Measurements from ENCODE around the gene IFT81. TPM values are rescaled to one million over a fixed set of nuclear protein-coding genes. Genes with fewer than 3 reads are reported as not detected.

The IFT81 gene
- total and polyA plus RNA-seq, 2 donors (not counting 3 experiments of a cell fraction or from before 2014, with no cell fraction given), result 2.4 to 9.8 TPM

GRCh38 chr12:110243227-110243626 lies 119.1 kb downstream of the IFT81 start:
- Histone ChIP-seq H3K4me3 (replicated peaks in 1 of 3; ENCODE audit: insufficient read depth in 1 of 3, low read depth in 1 of 3, low read length in 3 of 3) (no peak overlapping the region), H3K36me3 (ENCODE audit: control insufficient read depth in 2 of 2, extremely low read depth in 1 of 2, insufficient read depth in 2 of 2, low read length in 2 of 2) (no peaks in the 10 kb centered on the region), H3K4me1 (ENCODE audit: control insufficient read depth, extremely low read depth, insufficient read depth, low read length) (no peaks in the 10 kb centered on the region), H3K9me3 (replicated peaks; ENCODE audit: control insufficient read depth, insufficient read depth, low read length) (no peaks in the 10 kb centered on the region), H3K27ac (ENCODE audit: insufficient read depth, low read depth, low read length) (no peak overlapping the region), H2AFZ (ENCODE audit: low read depth, low read length) (no peak overlapping the region), H3K27me3 (ENCODE audit: control insufficient read depth in 2 of 2, insufficient read depth in 2 of 2, low read length in 2 of 2) (no peaks in the 10 kb centered on the region), H3K9ac (replicated peaks; ENCODE audit: extremely low read depth, insufficient read depth, low read length) (no peak overlapping the region), H3K79me2 (ENCODE audit: control insufficient read depth, insufficient read depth, low read length) (no peaks in the 10 kb centered on the region), H3K9me1 (replicated peaks; ENCODE audit: control insufficient read depth, extremely low read depth, insufficient read depth, low read length) (no peaks in the 10 kb centered on the region), H3K4me2 (ENCODE audit: insufficient read depth, low read length) (no peak overlapping the region), H4K20me1 (replicated peaks; ENCODE audit: control insufficient read depth, extremely low read depth, insufficient read depth, low read length) (no peaks in the 10 kb centered on the region)
- FAIRE-seq (no peak), DNase-seq (ENCODE audit: low read depth, low spot score) (no peak)
- no peak for TF ChIP-seq CTCF (IDR thresholded peaks at IDR 0.05; ENCODE audit: extremely low read depth in 1 of 2, insufficient read depth in 1 of 2, low read depth in 1 of 2, low read length in 2 of 2)
- TF ChIP-seq FOS (IDR thresholded peaks at IDR 0.05; ENCODE audit: borderline replicate concordance, insufficient read depth, low read length), result no peak
- no peak for TF ChIP-seq POLR2AphosphoS5 (IDR thresholded peaks at IDR 0.05; ENCODE audit: insufficient read depth, low read depth, low read length)
- no peak for TF ChIP-seq MAX (IDR thresholded peaks at IDR 0.05; ENCODE audit: insufficient read depth, insufficient read length)
- TF ChIP-seq JUN (IDR thresholded peaks at IDR 0.05; ENCODE audit: borderline replicate concordance, insufficient read depth, insufficient read length, low read depth), result no peak
- no peak for TF ChIP-seq GATA2 (IDR thresholded peaks at IDR 0.05; ENCODE audit: insufficient read depth, insufficient read length, low read depth, low read length)
- no peak for TF ChIP-seq MYC (IDR thresholded peaks at IDR 0.05; ENCODE audit: low read depth, low read length)
- TF ChIP-seq EZH2 (IDR thresholded peaks at IDR 0.05; ENCODE audit: borderline replicate concordance, low read depth, low read length, severe bottlenecking), result no peak
- no peak for TF ChIP-seq POLR2A (IDR thresholded peaks at IDR 0.05; ENCODE audit: low read depth, low read length)
- dilution Hi-C loops (cut with MboI; ENCODE audit: extremely low pct_ligation_motif_present, low sequenced_read_pairs), result no loop called here
- ChIA-PET CTCF (interaction anchor here (0.9 to 4.6 kb wide), 3 partner anchors 14 to 141 kb away, joined by 3 to 26 read pairs (median 4); no protein-coding TSS in a partner anchor), POLR2A (no interaction called here)
- BruUV-seq (replicated peaks), result no TSS peak
- intact Hi-C loops (cut with micrococcal nuclease), result no loop called here

All from endothelial cell of umbilical vein (primary cell).